Measurements from ENCODE around the gene TSLP.

GRCh38 chr5:111066261-111066938 lies 5.1 kb upstream of the TSLP start:
- TF ChIP-seq EZH2phosphoT487 (IDR thresholded peaks at IDR 0.05; ENCODE audit: borderline replicate concordance, low read length) (no peak), CTCF (conservative IDR thresholded peaks at IDR 0.05; ENCODE audit: low read depth, low read length) (no peak), EZH2 (IDR thresholded peaks at IDR 0.05; ENCODE audit: low read length, unreplicated experiment) (no peak)

All from PC-3 (cell line).